ENCODE measurements around the gene DNAJB13. TPM values are rescaled to one million over a fixed set of nuclear protein-coding genes. Genes with fewer than 3 reads are reported as not detected.

The DNAJB13 gene
- total and polyA plus RNA-seq, 2 of the 13 experiments (the other 11 are each of a cell fraction or from before 2014, with no cell fraction given), result 2.3 TPM; not detected in 1

DNA sequence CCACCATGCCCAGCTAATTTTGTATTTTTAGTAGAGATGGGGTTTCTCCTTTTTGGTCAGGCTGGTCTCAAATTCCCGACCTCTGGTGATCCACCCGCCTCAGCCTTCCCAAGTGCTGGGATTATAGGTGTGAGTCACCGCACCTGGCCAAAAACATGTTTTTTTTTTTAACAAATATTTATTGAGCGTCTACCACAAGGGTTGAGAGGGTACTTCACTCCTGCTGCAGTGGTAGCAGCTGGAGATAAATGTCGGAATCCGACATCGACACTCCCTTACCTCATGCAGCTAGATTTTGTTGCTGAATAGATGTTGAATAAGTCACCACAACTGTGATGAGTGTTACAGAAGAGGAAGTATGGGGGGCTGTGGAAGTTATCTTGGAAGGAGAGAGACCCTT lies 971 bp downstream of the DNAJB13 start (continued):
- TF ChIP-seq, protein P1, sequence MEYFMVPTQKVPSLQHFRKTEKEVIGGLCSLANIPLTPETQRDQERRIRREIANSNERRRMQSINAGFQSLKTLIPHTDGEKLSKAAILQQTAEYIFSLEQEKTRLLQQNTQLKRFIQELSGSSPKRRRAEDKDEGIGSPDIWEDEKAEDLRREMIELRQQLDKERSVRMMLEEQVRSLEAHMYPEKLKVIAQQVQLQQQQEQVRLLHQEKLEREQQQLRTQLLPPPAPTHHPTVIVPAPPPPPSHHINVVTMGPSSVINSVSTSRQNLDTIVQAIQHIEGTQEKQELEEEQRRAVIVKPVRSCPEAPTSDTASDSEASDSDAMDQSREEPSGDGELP (IDR thresholded peaks at IDR 0.05; ENCODE audit: borderline replicate concordance, low read depth), result peak; percentile 12; the same call in 1 of the 2 replicates
- TF ChIP-seq ZSCAN9 (CRISPR knock-in tag; IDR thresholded peaks at IDR 0.05; ENCODE audit: borderline replicate concordance) (no peak), ZNF773 (CRISPR knock-in tag; IDR thresholded peaks at IDR 0.05; ENCODE audit: borderline replicate concordance) (no peak), XRCC5 (optimal IDR thresholded peaks at IDR 0.05; ENCODE audit: low read length) (no peak), ZNF878 (CRISPR knock-in tag; IDR thresholded peaks at IDR 0.05) (no peak), ZNF674 (CRISPR knock-in tag; IDR thresholded peaks at IDR 0.05; ENCODE audit: low read depth) (no peak), CBFB (CRISPR knock-in tag; IDR thresholded peaks at IDR 0.05) (no peak), ZSCAN25 (CRISPR knock-in tag; IDR thresholded peaks at IDR 0.05) (no peak), ZNF572 (CRISPR knock-in tag; IDR thresholded peaks at IDR 0.05) (no peak), SIX4 (CRISPR knock-in tag; IDR thresholded peaks at IDR 0.05) (no peak), ZNF34 (CRISPR knock-in tag; IDR thresholded peaks at IDR 0.05; ENCODE audit: borderline replicate concordance) (no peak), RORA (CRISPR knock-in tag; IDR thresholded peaks at IDR 0.05) (no peak), ZFP41 (CRISPR knock-in tag; IDR thresholded peaks at IDR 0.05; ENCODE audit: borderline replicate concordance) (no peak), ZBTB7A (CRISPR knock-in tag; IDR thresholded peaks at IDR 0.05) (no peak)
- TF ChIP-seq, protein P2, sequence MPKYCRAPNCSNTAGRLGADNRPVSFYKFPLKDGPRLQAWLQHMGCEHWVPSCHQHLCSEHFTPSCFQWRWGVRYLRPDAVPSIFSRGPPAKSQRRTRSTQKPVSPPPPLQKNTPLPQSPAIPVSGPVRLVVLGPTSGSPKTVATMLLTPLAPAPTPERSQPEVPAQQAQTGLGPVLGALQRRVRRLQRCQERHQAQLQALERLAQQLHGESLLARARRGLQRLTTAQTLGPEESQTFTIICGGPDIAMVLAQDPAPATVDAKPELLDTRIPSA (CRISPR knock-in tag; IDR thresholded peaks at IDR 0.05; ENCODE audit: borderline replicate concordance), result no peak
- TF ChIP-seq, protein P3, sequence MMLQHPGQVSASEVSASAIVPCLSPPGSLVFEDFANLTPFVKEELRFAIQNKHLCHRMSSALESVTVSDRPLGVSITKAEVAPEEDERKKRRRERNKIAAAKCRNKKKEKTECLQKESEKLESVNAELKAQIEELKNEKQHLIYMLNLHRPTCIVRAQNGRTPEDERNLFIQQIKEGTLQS (CRISPR knock-in tag; IDR thresholded peaks at IDR 0.05), result no peak

All from HepG2 (cell line).